ENCODE measurements around the gene SLC25A1.

The SLC25A1 gene

DNA sequence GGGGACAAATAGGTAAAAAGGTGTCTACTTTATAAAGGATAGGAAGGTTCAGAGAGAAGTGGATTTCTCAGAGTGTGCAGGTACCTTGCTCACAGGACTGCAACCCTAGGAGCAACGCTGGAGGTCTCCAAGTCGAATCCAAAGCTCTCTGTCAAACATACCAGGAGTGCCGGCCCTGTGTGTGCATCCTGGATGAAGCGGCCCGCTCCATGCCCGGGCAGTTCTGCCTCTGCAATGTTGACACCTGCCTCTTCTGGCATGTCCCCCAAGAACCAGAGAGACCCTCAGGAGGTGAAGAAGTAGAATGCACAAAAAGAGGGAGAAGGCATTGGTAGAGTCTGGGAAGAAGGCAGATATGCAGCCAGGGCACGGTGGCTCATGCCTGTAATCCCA is 50.5 kb downstream of the SLC25A1 start:
- no peak for TF ChIP-seq GATA1 (IDR thresholded peaks at IDR 0.05; ENCODE audit: low read depth, low read length)
- TF ChIP-seq POLR2A (IDR thresholded peaks at IDR 0.05; ENCODE audit: low read length): no peak
- no peak for DNase-seq

DNA sequence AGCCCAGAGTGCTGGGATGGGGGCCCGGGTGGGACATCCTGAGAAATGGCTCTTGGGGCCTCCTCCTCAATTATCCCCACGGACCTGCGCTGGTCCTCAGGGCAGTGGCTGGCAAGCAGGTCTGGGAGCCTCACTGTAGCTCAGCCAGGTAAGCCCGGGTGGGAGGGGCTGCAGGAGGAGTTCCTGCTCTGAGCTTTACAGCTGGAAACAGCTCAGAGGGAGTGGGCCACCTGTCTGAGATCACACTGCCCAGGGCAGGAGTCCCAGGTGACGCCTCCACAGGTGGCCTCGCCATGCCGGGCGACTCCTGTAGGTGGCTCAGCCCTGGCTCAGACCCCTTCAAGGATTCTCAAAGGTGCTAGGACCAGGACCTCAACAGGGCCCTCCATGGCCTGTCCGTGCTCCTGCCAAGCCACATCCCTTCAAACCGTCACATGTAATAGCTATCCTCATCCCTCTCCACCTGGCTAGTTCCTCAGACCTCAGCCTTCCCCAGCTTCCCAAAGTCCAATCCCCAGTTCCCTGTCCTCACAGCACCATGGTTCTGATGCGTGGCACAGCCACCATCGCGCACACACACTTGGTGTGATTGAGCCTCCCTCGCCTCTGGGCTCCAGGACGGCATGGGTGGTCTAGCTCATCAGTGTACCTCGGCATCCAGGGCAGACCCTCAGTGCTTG is 51.1 kb downstream of the SLC25A1 start:
- TF ChIP-seq GATA1 (IDR thresholded peaks at IDR 0.05; ENCODE audit: low read depth, low read length): no peak
- no peak for TF ChIP-seq POLR2A (IDR thresholded peaks at IDR 0.05; ENCODE audit: low read length)
- no peak for DNase-seq

DNA sequence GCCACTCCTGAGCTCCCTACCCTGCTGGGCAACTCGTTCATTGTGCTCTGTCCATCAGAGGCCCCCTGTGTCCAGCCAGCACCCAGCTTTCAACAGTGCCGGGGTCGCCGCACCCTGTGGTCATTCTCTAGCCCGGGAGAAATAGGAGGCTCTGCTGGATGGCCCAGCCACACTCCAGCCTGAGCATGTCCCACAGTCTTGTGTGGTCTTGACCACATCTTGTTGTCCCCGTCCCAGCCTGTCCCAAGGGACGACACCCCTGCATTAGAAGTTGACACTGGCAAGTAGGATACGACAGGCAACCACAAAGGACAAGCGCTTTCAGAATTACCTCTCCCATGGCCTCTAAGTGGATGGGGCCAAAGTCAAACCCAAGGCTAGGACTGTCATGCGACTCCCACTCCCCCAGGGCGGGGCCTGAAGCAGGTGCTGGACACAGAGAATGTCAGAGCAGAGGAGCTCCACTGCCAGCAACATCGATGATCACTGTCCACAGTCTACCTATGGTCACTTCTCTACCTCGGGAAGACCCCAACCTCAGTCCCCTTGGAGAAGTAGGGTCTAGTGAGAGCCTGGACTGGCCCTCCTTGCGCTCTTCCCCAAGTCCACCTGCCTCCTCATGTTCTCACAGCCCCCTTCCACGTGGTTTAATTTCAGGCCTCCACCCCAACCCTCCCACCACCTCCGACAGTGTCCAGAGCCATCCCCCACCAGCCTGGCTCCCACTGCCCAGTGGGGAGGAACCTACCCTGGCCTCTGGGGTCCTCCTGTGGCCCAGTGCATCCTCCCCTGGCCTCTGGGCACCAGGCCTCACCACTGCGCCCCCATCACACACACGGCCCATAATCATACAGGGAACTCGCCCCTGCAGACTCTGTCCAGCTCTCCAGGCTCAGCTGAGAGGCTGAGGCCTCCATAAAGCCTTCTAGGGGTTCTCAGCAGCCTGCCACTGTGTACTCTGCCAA is 51.9 kb downstream of the SLC25A1 start:
- DNase-seq: no peak

More for the DNA sequence above, 51.9 kb downstream of the SLC25A1 start:
- TF ChIP-seq POLR2A (IDR thresholded peaks at IDR 0.05; ENCODE audit: low read length) (no peak), GATA1 (IDR thresholded peaks at IDR 0.05; ENCODE audit: low read depth, low read length) (no peak)

All from erythroblast (primary cell).